Endothelial cell of umbilical vein (primary cell): ENCODE measurements around the gene EEA1. TPM values are rescaled to one million over a fixed set of nuclear protein-coding genes. Genes with fewer than 3 reads are reported as not detected.

ENCODE experiments used
- BruUV-seq: library from RNA; stranded (reverse); fragments of 400-500 nt; replicated peaks from 2 replicates; lab custom pipeline; 2021; lab: Mats Ljungman, UMichigan
- CTCF ChIA-PET: fragments of 300-600, 350-600 bp; sonication (Branson Sonifier 250); formaldehyde crosslinking; loops from one replicate; lab custom pipeline; 2021; ENCODE audit warnings: antibody characterized with exemption, inconsistent platforms; lab: Charles Lee
- POLR2A ChIA-PET: fragments of 300-600, 350-600 bp; sonication (Branson Sonifier 250); formaldehyde crosslinking; loops from one replicate; lab custom pipeline; 2021; ENCODE audit warnings: antibody characterized with exemption, inconsistent platforms; lab: Charles Lee
- DNase-seq: peaks from one replicate; pipeline ENCODE4 v3.0.0-alpha.2; 2011; ENCODE audit warnings: low read depth, low spot score
- FAIRE-seq: peaks from 2 replicates; lab custom pipeline; 2011; peaks lifted over from hg19 to GRCh38; lab: Jason Lieb, UNC
- H2AFZ ChIP-seq: 2 replicates; pipeline ENCODE4 v1.6.0; 2012; ENCODE audit warnings: low read depth, low read length, control low read depth, inconsistent platforms
- H3K27ac ChIP-seq: 2 replicates; pipeline ENCODE4 v1.5.1; 2011; ENCODE audit warnings: low read depth, mild to moderate bottlenecking, control low read depth, low read length, moderate library complexity; ENCODE audit not compliant: insufficient read depth
- H3K27me3 ChIP-seq, 2 experiments: 2 replicates each; pipeline versions ENCODE4 v1.6.0 to v1.6.1; 2011; ENCODE audit warnings: low read length in 2 of 2, mixed read lengths in 1 of 2; ENCODE audit not compliant: control insufficient read depth in 2 of 2, insufficient read depth in 2 of 2
- H3K36me3 ChIP-seq, 2 experiments: 2 replicates in 1 of 2; 3 replicates in 1 of 2; pipeline ENCODE4 v1.5.1; 2011; ENCODE audit warnings: low read length in 2 of 2, mild to moderate bottlenecking in 1 of 2, moderate library complexity in 1 of 2; ENCODE audit not compliant: control insufficient read depth in 2 of 2, insufficient read depth in 2 of 2; ENCODE audit errors: extremely low read depth in 1 of 2
- H3K4me1 ChIP-seq: 3 replicates; pipeline ENCODE4 v1.5.1; 2011; ENCODE audit warnings: mild to moderate bottlenecking, low read length; ENCODE audit not compliant: control insufficient read depth, insufficient read depth; ENCODE audit errors: extremely low read depth
- H3K4me2 ChIP-seq: 2 replicates; pipeline ENCODE4 v1.6.1; 2011; ENCODE audit warnings: low read length, control low read depth, mixed read lengths; ENCODE audit not compliant: insufficient read depth
- H3K4me3 ChIP-seq, 3 experiments: fragments of 200-600 bp in 1 of 3; sonication (generic), shearing (Covaris generic) in 1 of 3; replicated peaks in 1 of 3; 2 replicates each; pipeline ENCODE4 v1.5.1; 2011 to 2016; ENCODE audit warnings: control low read depth in 3 of 3, low read length in 3 of 3, mild to moderate bottlenecking in 2 of 3, inconsistent platforms in 1 of 3, low read depth in 1 of 3, moderate library complexity in 1 of 3; ENCODE audit not compliant: insufficient read depth in 1 of 3
- H3K79me2 ChIP-seq: 2 replicates; pipeline ENCODE4 v1.6.0; 2012; ENCODE audit warnings: low read length, inconsistent platforms; ENCODE audit not compliant: control insufficient read depth, insufficient read depth
- H3K9ac ChIP-seq: replicated peaks from 2 replicates; pipeline ENCODE3; 2011; ENCODE audit warnings: low read length, control low read depth; ENCODE audit not compliant: insufficient read depth; ENCODE audit errors: extremely low read depth
- H3K9me1 ChIP-seq: replicated peaks from 3 replicates; pipeline ENCODE4 v1.6.0; 2011; ENCODE audit warnings: mild to moderate bottlenecking, low read length; ENCODE audit not compliant: control insufficient read depth, insufficient read depth; ENCODE audit errors: extremely low read depth
- H3K9me3 ChIP-seq: replicated peaks from 2 replicates; pipeline ENCODE4 v1.5.1; 2012; ENCODE audit warnings: low read length, inconsistent platforms; ENCODE audit not compliant: control insufficient read depth, insufficient read depth
- H4K20me1 ChIP-seq: replicated peaks from 2 replicates; pipeline ENCODE3; 2011; ENCODE audit warnings: mild to moderate bottlenecking, low read length; ENCODE audit not compliant: control insufficient read depth, insufficient read depth; ENCODE audit errors: extremely low read depth
- EZH2 ChIP-seq: IDR thresholded peaks from 2 replicates; pipeline ENCODE4 v1.6.1; 2012; ENCODE audit warnings: borderline replicate concordance, low read depth, mild to moderate bottlenecking, moderate library complexity, low read length, inconsistent platforms; ENCODE audit not compliant: severe bottlenecking
- FOS ChIP-seq: IDR thresholded peaks from 2 replicates; pipeline ENCODE4 v1.6.1; 2011; ENCODE audit warnings: mild to moderate bottlenecking, low read length, moderate library complexity, borderline replicate concordance; ENCODE audit not compliant: insufficient read depth
- GATA2 ChIP-seq: IDR thresholded peaks from 2 replicates; pipeline ENCODE4 v1.7.0; 2011; ENCODE audit warnings: low read depth, mild to moderate bottlenecking, moderate library complexity, mixed read lengths, low read length; ENCODE audit not compliant: insufficient read length, insufficient read depth
- JUN ChIP-seq: IDR thresholded peaks from 2 replicates; pipeline ENCODE4 v1.6.1; 2011; ENCODE audit warnings: borderline replicate concordance, low read depth; ENCODE audit not compliant: insufficient read length, insufficient read depth
- MYC ChIP-seq: IDR thresholded peaks from one replicate; pipeline ENCODE4 v1.6.1; 2011; ENCODE audit warnings: mild to moderate bottlenecking, low read depth, low read length
- POLR2A ChIP-seq: IDR thresholded peaks from 2 replicates; pipeline ENCODE4 v1.6.1; 2012; ENCODE audit warnings: low read depth, mild to moderate bottlenecking, control low read depth, low read length
- POLR2AphosphoS5 ChIP-seq: IDR thresholded peaks from 2 replicates; pipeline ENCODE4 v1.6.1; 2012; ENCODE audit warnings: low read depth, mild to moderate bottlenecking, control low read depth, low read length, moderate library complexity; ENCODE audit not compliant: insufficient read depth
- dilution Hi-C: fragments of 300-500 bp; cut with MboI; formaldehyde crosslinking; loops from one replicate; pipeline ENCODE4 v1.15.0; 2019; ENCODE audit warnings: low sequenced_read_pairs; ENCODE audit not compliant: extremely low pct_ligation_motif_present
- intact Hi-C: fragments of 100-400 bp; cut with micrococcal nuclease; formaldehyde crosslinking; loops from one replicate; pipeline ENCODE4 v1.10.0; 2022
- polyA plus RNA-seq, 4 experiments: library from polyadenylated mRNA; depleted of rRNA in 3 of 4; stranded (reverse) in 3 of 4; unstranded in 1 of 4; fragments of >200 nt; gene quantifications; 2 replicates each; pipeline versions ENCODE4 v1.2.1 to v1.2.3, GENCODE V29; 2011 to 2012; ENCODE audit warnings: missing spikeins in 1 of 4
- total RNA-seq: library from RNA; stranded (reverse); gene quantifications from 2 replicates; pipeline ENCODE4 v1.2.3, GENCODE V29; 2021
- TF ChIP-seq, protein P1 (sequence below): IDR thresholded peaks from 2 replicates; pipeline ENCODE4 v1.6.1; 2011; ENCODE audit not compliant: insufficient read depth, insufficient read length
- TF ChIP-seq, protein P2 (sequence below), 2 donors: IDR thresholded peaks; 1 replicate in 1 of 2; 2 replicates in 1 of 2; pipeline ENCODE4 v1.5.1; 2011; ENCODE audit warnings: low read length in 2 of 2, mild to moderate bottlenecking in 2 of 2, moderate library complexity in 2 of 2, control low read depth in 1 of 2, inconsistent platforms in 1 of 2, low read depth in 1 of 2; ENCODE audit not compliant: insufficient read depth in 1 of 2; ENCODE audit errors: extremely low read depth in 1 of 2

Gene EEA1
- total and polyA plus RNA-seq, 2 donors (not counting 3 experiments of a cell fraction or from before 2014, with no cell fraction given), result 2.6 to 38.8 TPM

GRCh38 chr12:92879698-92880322 lies 49.3 kb downstream of the EEA1 start:
- ChIA-PET CTCF (interaction anchor here (1.2 kb wide), 1 partner anchor 540 kb away, joined by 5 read pairs; no protein-coding TSS in a partner anchor), POLR2A (interaction anchor here (0.7 kb wide), 1 partner anchor 64 kb away, joined by 7 read pairs; no protein-coding TSS in a partner anchor)
- dilution Hi-C loops, result no loop called here
- no peak for FAIRE-seq
- no TSS peak for BruUV-seq
- Histone ChIP-seq H3K4me3 (no peak overlapping the region), H3K79me2 (peaks cover 42% of the 10 kb centered on the region), H3K9me1 (no peaks in the 10 kb centered on the region), H3K36me3 (no peaks in the 10 kb centered on the region), H3K4me2 (no peak overlapping the region), H4K20me1 (no peaks in the 10 kb centered on the region), H3K9ac (no peak overlapping the region), H3K27me3 (no peaks in the 10 kb centered on the region), H3K4me1 (no peaks in the 10 kb centered on the region), H3K9me3 (no peaks in the 10 kb centered on the region), H2AFZ (no peak overlapping the region), H3K27ac (no peak overlapping the region)
- intact Hi-C loops, result no loop called here
- TF ChIP-seq FOS (no peak), JUN (no peak), MYC (no peak), GATA2 (no peak), EZH2 (no peak), POLR2AphosphoS5 (no peak)
- no peak for DNase-seq

GRCh38 chr12:92877904-92878303 lies 51.2 kb downstream of the EEA1 start:
- FAIRE-seq, result no peak
- Histone ChIP-seq H2AFZ (no peak overlapping the region), H3K9ac (no peak overlapping the region), H3K4me1 (no peaks in the 10 kb centered on the region), H3K79me2 (peaks cover 47% of the 10 kb centered on the region), H3K27ac (no peak overlapping the region), H3K9me3 (no peaks in the 10 kb centered on the region), H4K20me1 (no peaks in the 10 kb centered on the region), H3K4me3 (no peak overlapping the region), H3K9me1 (no peaks in the 10 kb centered on the region), H3K27me3 (no peaks in the 10 kb centered on the region), H3K36me3 (no peaks in the 10 kb centered on the region), H3K4me2 (no peak overlapping the region)
- CTCF ChIA-PET, result interaction anchor here (0.9 to 1.0 kb wide), 3 partner anchors 50 to 92 kb away, joined by 3 to 5 read pairs (median 3); no protein-coding TSS in a partner anchor
- TF ChIP-seq, protein P1, sequence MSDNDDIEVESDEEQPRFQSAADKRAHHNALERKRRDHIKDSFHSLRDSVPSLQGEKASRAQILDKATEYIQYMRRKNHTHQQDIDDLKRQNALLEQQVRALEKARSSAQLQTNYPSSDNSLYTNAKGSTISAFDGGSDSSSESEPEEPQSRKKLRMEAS, result no peak
- TF ChIP-seq GATA2 (no peak), MYC (no peak), POLR2A (no peak), EZH2 (no peak), POLR2AphosphoS5 (no peak), JUN (no peak), FOS (no peak)
- TF ChIP-seq, protein P2, sequence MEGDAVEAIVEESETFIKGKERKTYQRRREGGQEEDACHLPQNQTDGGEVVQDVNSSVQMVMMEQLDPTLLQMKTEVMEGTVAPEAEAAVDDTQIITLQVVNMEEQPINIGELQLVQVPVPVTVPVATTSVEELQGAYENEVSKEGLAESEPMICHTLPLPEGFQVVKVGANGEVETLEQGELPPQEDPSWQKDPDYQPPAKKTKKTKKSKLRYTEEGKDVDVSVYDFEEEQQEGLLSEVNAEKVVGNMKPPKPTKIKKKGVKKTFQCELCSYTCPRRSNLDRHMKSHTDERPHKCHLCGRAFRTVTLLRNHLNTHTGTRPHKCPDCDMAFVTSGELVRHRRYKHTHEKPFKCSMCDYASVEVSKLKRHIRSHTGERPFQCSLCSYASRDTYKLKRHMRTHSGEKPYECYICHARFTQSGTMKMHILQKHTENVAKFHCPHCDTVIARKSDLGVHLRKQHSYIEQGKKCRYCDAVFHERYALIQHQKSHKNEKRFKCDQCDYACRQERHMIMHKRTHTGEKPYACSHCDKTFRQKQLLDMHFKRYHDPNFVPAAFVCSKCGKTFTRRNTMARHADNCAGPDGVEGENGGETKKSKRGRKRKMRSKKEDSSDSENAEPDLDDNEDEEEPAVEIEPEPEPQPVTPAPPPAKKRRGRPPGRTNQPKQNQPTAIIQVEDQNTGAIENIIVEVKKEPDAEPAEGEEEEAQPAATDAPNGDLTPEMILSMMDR (IDR thresholded peaks at IDR 0.05; ENCODE audit: extremely low read depth in 1 of 2, insufficient read depth in 1 of 2, low read depth in 1 of 2, low read length in 2 of 2), result no peak
- no peak for DNase-seq
- POLR2A ChIA-PET, result no interaction called here
- dilution Hi-C loops (no loop called here), intact Hi-C loops (no loop called here)
- no TSS peak for BruUV-seq
